ENCODE measurements around the gene RGMA. TPM values are rescaled to one million over a fixed set of nuclear protein-coding genes. Genes with fewer than 3 reads are reported as not detected.
A peak's percentile ranks its signal among the peaks of the same experiment; 100 is the strongest.

The RGMA gene, protein sequence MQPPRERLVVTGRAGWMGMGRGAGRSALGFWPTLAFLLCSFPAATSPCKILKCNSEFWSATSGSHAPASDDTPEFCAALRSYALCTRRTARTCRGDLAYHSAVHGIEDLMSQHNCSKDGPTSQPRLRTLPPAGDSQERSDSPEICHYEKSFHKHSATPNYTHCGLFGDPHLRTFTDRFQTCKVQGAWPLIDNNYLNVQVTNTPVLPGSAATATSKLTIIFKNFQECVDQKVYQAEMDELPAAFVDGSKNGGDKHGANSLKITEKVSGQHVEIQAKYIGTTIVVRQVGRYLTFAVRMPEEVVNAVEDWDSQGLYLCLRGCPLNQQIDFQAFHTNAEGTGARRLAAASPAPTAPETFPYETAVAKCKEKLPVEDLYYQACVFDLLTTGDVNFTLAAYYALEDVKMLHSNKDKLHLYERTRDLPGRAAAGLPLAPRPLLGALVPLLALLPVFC
- total RNA-seq (2021) = 39.8 and 41.4 TPM in 2 replicates
- long read RNA-seq, transcript RGMA-212 (2 exons, 473 nt) = minor isoform, 6 of 142 reads
- long read RNA-seq, transcript RGMA-203 (3 exons, 3,038 nt) = major isoform, 102 of 142 reads
- long read RNA-seq, transcript RGMA-211 (2 exons, 989 nt) = minor isoform, 15 of 142 reads
- long read RNA-seq, partial matches to known transcripts = 0 of 142 reads
- long read RNA-seq, other reads (novel, unspliced or antisense) = 18 of 142 reads

DNA sequence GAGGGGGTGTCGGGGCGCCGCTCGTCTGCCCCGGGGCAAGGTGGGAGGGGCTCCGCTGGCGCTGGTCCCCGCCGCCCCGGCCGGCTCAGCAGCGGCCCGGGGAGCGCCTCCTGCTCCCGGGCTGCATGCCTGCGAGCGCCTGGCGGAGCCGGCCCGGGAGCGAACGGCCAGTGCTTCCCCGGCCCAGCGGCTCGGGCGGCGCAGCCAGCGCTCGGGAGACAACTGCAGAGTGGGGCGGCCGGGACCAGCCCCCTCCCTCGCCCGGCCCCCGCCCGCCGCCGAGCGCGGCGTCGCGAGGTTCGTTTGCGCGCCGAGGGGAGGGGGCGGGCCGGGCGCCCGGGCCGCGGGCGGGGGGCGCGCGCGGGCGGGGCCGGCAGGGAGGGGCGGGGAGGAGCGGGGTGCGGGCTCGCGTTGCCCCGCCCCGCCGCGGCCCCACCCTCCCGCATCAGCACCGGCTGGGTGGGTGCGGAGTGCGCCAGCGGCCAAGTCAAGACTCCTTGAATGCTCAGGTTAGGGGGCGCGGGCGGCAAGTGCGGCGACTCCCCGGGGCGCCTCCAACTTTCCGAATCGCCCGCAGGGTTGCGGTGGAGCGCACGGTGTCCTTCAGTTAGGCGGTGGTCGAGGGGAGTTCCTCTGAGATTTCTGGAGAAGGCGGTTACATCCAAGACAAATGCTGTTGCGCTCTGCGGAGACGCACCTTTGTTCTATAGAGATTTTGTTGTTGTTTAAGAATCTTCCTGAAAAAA lies at the start of gene RGMA:
TSS of gene RGMA (minus strand) at position 231 of the 746 bp plus-strand sequence. CDS start 279 bp downstream, outside the sequence.
- H3T11ph ChIP-seq (ENCODE audit: low read length) = no peak within 1 kb of the TSS
- H2BK12ac ChIP-seq (ENCODE audit: insufficient read length, low read depth, low read length) = no peak within 1 kb of the TSS
- no peaks in the 10 kb centered on the region for H4K20me1 ChIP-seq (ENCODE audit: control insufficient read depth, insufficient read depth, insufficient read length)
- H3K9me3 Mint-ChIP-seq = no peaks in the 10 kb centered on the region
- H3K4me1 ChIP-seq (ENCODE audit: insufficient read depth, low read length) = peaks cover 3% of the 10 kb centered on the region; the same call in 1 of the 2 replicates
- no peak within 1 kb of the TSS for H2BK20ac ChIP-seq (ENCODE audit: low read depth, low read length, poor library complexity, severe bottlenecking)
- H4K8ac ChIP-seq (replicated peaks; ENCODE audit: insufficient read length, low read depth, low read length) = no peak within 1 kb of the TSS
- no CpG with 5 or more reads among the region's 92 CpGs for WGBS (ENCODE audit: extremely low coverage, insufficient read length, low lambda C conversion rate)
- H4K91ac ChIP-seq (ENCODE audit: insufficient read length, low read depth, low read length) = no peak within 1 kb of the TSS
- H3K27me3 ChIP-seq (ENCODE audit: insufficient read depth, low read length) = peaks cover 34% of the 10 kb centered on the region
- H4K5ac ChIP-seq (ENCODE audit: insufficient read length, low read depth, low read length) = no peak within 1 kb of the TSS
- H3K4me1 Mint-ChIP-seq = peaks cover 27 to 33% of the 10 kb centered on the region in 2 experiments
- no peak within 1 kb of the TSS for H2BK5ac ChIP-seq (ENCODE audit: insufficient read length, low read length)
- H3K4ac ChIP-seq (ENCODE audit: low read depth, low read length) = no peak within 1 kb of the TSS
- peaks cover 0 to 3% (median 0%) of the 10 kb centered on the region in 3 experiments; a peak in 2 of 7 replicates for H3K36me3 Mint-ChIP-seq (ENCODE audit: insufficient read depth in 1 of 3, low read depth in 3 of 3)
- no peak within 1 kb of the TSS for H3K18ac ChIP-seq (ENCODE audit: insufficient read length, low read depth, low read length)
- no peak within 1 kb of the TSS for H2AK5ac ChIP-seq (ENCODE audit: insufficient read length, low read length)
- no peak within 1 kb of the TSS; the same call in 1 of the 2 replicates for H3K14ac ChIP-seq (ENCODE audit: insufficient read depth, low read length)
- peak; percentile 65 for DNase-seq
- TF ChIP-seq, protein P1, sequence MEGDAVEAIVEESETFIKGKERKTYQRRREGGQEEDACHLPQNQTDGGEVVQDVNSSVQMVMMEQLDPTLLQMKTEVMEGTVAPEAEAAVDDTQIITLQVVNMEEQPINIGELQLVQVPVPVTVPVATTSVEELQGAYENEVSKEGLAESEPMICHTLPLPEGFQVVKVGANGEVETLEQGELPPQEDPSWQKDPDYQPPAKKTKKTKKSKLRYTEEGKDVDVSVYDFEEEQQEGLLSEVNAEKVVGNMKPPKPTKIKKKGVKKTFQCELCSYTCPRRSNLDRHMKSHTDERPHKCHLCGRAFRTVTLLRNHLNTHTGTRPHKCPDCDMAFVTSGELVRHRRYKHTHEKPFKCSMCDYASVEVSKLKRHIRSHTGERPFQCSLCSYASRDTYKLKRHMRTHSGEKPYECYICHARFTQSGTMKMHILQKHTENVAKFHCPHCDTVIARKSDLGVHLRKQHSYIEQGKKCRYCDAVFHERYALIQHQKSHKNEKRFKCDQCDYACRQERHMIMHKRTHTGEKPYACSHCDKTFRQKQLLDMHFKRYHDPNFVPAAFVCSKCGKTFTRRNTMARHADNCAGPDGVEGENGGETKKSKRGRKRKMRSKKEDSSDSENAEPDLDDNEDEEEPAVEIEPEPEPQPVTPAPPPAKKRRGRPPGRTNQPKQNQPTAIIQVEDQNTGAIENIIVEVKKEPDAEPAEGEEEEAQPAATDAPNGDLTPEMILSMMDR (conservative IDR thresholded peaks at IDR 0.05) = no peak
- peaks cover 32% of the 10 kb centered on the region for H3K27me3 Mint-ChIP-seq (ENCODE audit: low read depth)
- no peak within 1 kb of the TSS for H3K9ac ChIP-seq (ENCODE audit: extremely low read depth, insufficient read length, low read length)
- H2BK15ac ChIP-seq (ENCODE audit: low read depth, low read length) = no peak within 1 kb of the TSS
- H2AFZ ChIP-seq (ENCODE audit: low read length) = no peak within 1 kb of the TSS
- H3K4me2 ChIP-seq (ENCODE audit: insufficient read depth, insufficient read length, low read length) = peak within 1 kb of the TSS; percentile 82
- no peak within 1 kb of the TSS for H3K23ac ChIP-seq (ENCODE audit: insufficient read length, low read depth, low read length)
- H3K56ac ChIP-seq (ENCODE audit: insufficient read length, low read depth, low read length) = no peak within 1 kb of the TSS
- H3K79me2 ChIP-seq (ENCODE audit: insufficient read depth, low read length) = no peaks in the 10 kb centered on the region
- H3K9me3 ChIP-seq (ENCODE audit: control insufficient read depth, low read depth, low read length) = no peaks in the 10 kb centered on the region
- H3K23me2 ChIP-seq (ENCODE audit: insufficient read length, low read depth, low read length, poor library complexity, severe bottlenecking) = peaks cover 13% of the 10 kb centered on the region
- no peak within 1 kb of the TSS for H3K27ac ChIP-seq (ENCODE audit: insufficient read length, low read depth, low read length)
- H3K79me1 ChIP-seq (ENCODE audit: insufficient read depth, low read depth, low read length, poor library complexity, severe bottlenecking) = peaks cover 3% of the 10 kb centered on the region
- H3K4me3 Mint-ChIP-seq = peak within 1 kb of the TSS; percentile 80 to 94
- H3K27ac Mint-ChIP-seq = peak within 1 kb of the TSS in 1 of 3 experiments; percentile 59; a peak in 1 of 7 replicates
- no peak within 1 kb of the TSS for H2BK120ac ChIP-seq (ENCODE audit: low read depth, low read length, poor library complexity, severe bottlenecking)

Data from H9 (cell line).